Measurements from ENCODE around the gene ATP6V1C2.
"Not testable (repeated sequence)": the region's sequence is repeated elsewhere in the genome, so short reads cannot be mapped to it uniquely, and the experiment has no call there.

ATP6V1C2 gene

DNA sequence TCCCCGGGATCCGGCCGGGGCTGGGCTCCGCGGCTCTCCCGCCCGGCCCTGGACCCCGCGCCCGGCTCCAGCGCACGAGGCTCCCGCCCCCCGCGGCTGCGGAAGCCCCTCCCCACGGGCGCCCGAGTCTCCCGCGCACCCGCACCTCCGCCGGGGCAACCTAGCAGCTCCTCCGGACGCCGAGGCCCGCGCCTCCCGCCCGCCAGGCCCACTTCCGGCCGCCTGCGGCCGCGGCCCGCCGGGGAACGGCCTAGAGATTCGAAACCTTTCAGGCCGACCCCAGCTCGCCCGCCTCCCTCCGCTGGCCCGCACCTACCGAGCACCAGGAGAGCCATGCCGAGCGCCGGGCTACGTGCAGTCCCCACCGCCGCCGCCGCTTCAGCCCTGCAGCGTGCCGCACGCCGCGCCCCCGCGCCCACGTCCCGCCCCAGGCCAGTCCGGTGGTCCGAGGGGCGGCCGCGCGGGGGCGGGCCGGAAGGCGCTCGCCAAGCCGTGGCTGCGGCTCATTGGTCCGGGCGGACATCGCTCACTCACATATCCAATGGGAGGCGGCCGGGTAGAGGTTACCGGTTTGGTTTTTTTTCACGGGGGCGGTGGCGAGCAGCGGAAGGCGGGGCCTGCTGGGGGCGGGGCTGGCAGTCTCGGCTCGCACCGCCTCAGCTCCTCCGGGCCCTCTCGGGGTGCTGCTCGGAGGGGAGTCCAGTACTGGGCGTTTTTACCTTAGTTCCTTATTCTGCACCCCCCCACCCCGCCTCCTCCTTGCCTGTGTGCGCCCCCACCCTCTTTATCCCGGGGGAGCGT, 91.1 kb downstream of the ATP6V1C2 start, which contains the start of gene PDIA6:
Gene PDIA6, minus strand, starts transcription at position 424 of the 801 bp plus-strand sequence. Its CDS starts 89 bp downstream, at position 335.
- Histone ChIP-seq H3K9me2 (replicated peaks; ENCODE audit: insufficient read depth, low read length) (no peaks in the 10 kb centered on the region), H3K9ac (ENCODE audit: low read length) (peak within 1 kb of the TSS; percentile 90), H2AFZ (ENCODE audit: low read length) (peak within 1 kb of the TSS; percentile 94), H3K79me2 (ENCODE audit: low read length) (peaks cover 47% of the 10 kb centered on the region), H3K4me3 (ENCODE audit: low read length) (peak within 1 kb of the TSS; percentile 80), H3K36me3 (replicated peaks; ENCODE audit: insufficient read depth, low read length) (no peaks in the 10 kb centered on the region; the same call in 1 of the 2 replicates), H3K27ac (ENCODE audit: low read length) (peak within 1 kb of the TSS; percentile 77), H3K9me3 (replicated peaks; ENCODE audit: insufficient read depth, low read length) (no peaks in the 10 kb centered on the region), H3K4me1 (ENCODE audit: low read length) (peaks cover 23% of the 10 kb centered on the region), H3K27me3 (replicated peaks; ENCODE audit: insufficient read depth, low read length) (0 out of 2 replicates have a peak, but pooled peaks cover 3% of the 10 kb centered on the region), H3K4me2 (ENCODE audit: low read depth, low read length) (peak within 1 kb of the TSS; percentile 93), H3F3A (ENCODE audit: insufficient read depth, low read length) (peaks cover 23% of the 10 kb centered on the region), H4K20me1 (ENCODE audit: insufficient read depth, low read length) (peaks cover 32% of the 10 kb centered on the region)
- TF ChIP-seq EZH2phosphoT487 (IDR thresholded peaks at IDR 0.05; ENCODE audit: low read length) (no peak), EZH2 (optimal IDR thresholded peaks at IDR 0.05; ENCODE audit: low read depth, low read length) (no peak)
- TF ChIP-seq, protein P1, sequence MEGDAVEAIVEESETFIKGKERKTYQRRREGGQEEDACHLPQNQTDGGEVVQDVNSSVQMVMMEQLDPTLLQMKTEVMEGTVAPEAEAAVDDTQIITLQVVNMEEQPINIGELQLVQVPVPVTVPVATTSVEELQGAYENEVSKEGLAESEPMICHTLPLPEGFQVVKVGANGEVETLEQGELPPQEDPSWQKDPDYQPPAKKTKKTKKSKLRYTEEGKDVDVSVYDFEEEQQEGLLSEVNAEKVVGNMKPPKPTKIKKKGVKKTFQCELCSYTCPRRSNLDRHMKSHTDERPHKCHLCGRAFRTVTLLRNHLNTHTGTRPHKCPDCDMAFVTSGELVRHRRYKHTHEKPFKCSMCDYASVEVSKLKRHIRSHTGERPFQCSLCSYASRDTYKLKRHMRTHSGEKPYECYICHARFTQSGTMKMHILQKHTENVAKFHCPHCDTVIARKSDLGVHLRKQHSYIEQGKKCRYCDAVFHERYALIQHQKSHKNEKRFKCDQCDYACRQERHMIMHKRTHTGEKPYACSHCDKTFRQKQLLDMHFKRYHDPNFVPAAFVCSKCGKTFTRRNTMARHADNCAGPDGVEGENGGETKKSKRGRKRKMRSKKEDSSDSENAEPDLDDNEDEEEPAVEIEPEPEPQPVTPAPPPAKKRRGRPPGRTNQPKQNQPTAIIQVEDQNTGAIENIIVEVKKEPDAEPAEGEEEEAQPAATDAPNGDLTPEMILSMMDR (IDR thresholded peaks at IDR 0.05; ENCODE audit: low read length), result no peak
- DNase-seq, result peak; percentile 97

DNA sequence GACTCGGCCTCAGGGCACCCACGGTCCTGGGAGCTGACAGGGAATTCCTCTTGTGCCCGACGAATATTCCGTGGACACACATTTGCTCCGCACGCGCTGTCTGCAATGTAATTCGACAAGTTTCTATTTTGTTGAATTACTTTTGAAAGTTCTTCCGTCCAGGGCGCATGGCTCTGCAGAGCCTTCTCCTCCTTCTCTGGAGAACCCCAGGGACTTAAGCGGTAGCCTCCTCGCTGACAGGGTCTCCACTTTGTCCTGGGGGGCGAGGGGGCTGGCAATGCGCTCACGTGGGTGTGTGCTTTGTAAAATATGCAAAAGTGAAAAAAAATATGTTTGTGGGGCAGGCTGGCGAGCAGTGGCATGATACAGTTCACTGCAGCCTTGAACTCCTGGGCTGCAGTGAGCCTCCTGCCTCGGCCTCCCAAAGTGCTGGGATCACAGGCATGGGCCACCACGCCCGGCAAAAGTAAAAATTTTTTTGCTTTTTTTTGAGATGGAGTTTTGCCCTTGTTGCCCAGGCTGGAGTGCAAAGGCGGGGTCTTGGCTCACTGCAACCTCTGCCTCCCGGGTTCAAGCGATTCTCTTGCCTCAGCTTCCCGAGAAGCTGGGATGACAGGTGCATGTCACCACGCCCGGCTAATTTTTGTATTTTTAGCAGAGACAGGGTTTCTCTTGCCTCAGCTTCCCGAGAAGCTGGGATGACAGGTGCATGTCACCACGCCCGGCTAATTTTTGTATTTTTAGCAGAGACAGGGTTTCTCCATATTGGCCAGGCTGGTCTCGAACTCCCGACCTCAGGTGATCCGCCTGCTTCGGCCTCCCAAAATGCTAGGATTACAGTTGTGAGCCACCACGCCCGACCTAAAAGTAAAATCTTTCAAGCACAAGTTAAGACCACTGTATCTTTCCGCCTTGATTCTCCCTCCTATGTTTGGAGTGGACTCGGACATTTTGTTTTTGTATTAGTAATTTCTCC, 92.0 kb downstream of the ATP6V1C2 start:
- H3K4me1 ChIP-seq (ENCODE audit: low read length), result peaks cover 23% of the 10 kb centered on the region
- peak overlapping the region; percentile 88 for H3K4me2 ChIP-seq (ENCODE audit: low read depth, low read length)
- H3K4me3 ChIP-seq (ENCODE audit: low read length), result peak overlapping the region; percentile 80
- not testable (repeated sequence) for H3K9me3 ChIP-seq (replicated peaks; ENCODE audit: insufficient read depth, low read length); H3K36me3 ChIP-seq (replicated peaks; ENCODE audit: insufficient read depth, low read length); H3K9me2 ChIP-seq (replicated peaks; ENCODE audit: insufficient read depth, low read length); H3K27ac ChIP-seq (ENCODE audit: low read length); H3K27me3 ChIP-seq (replicated peaks; ENCODE audit: insufficient read depth, low read length); DNase-seq
- H3K79me2 ChIP-seq (ENCODE audit: low read length), result peaks cover 38% of the 10 kb centered on the region
- peak overlapping the region; percentile 66; the same call in 1 of the 2 replicates for H3K9ac ChIP-seq (ENCODE audit: low read length)
- H4K20me1 ChIP-seq (ENCODE audit: insufficient read depth, low read length), result peaks cover 23% of the 10 kb centered on the region
- peak overlapping the region; percentile 94 for H2AFZ ChIP-seq (ENCODE audit: low read length)
- peaks cover 23% of the 10 kb centered on the region for H3F3A ChIP-seq (ENCODE audit: insufficient read depth, low read length)

DNA sequence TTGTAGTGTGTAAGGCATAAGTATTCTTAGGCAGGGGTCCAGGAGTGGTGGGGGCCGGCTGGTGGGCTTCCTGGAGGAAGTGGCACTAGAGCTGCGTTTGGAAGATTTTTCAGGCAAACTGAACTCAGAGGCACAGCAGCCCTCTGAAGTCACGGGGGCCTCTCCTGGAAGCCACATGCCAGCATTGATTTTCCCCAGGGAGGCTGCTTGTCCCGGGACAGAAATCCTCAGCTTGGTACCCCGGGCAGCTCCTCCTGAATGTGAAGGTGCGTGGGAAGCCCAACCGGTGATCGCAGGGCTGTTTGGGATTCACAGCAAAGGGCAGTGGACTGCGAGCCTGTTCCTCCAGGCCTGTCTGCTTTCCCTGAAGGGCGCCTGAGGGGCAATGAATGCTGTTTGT, 92.7 kb downstream of the ATP6V1C2 start:
- Histone ChIP-seq H3K9me3 (replicated peaks; ENCODE audit: insufficient read depth, low read length) (no peaks in the 10 kb centered on the region), H3K27ac (ENCODE audit: low read length) (no peak overlapping the region), H3K4me1 (ENCODE audit: low read length) (peaks cover 22% of the 10 kb centered on the region)

More for the DNA sequence above, 92.7 kb downstream of the ATP6V1C2 start:
- Histone ChIP-seq H3K36me3 (replicated peaks; ENCODE audit: insufficient read depth, low read length) (no peaks in the 10 kb centered on the region), H2AFZ (ENCODE audit: low read length) (no peak overlapping the region), H3K27me3 (replicated peaks; ENCODE audit: insufficient read depth, low read length) (0 out of 2 replicates have a peak, but pooled peaks cover 3% of the 10 kb centered on the region), H3K4me3 (ENCODE audit: low read length) (no peak overlapping the region), H3K9me2 (replicated peaks; ENCODE audit: insufficient read depth, low read length) (no peaks in the 10 kb centered on the region), H3K79me2 (ENCODE audit: low read length) (peaks cover 31% of the 10 kb centered on the region), H3F3A (ENCODE audit: insufficient read depth, low read length) (peaks cover 23% of the 10 kb centered on the region), H4K20me1 (ENCODE audit: insufficient read depth, low read length) (peaks cover 17% of the 10 kb centered on the region), H3K4me2 (ENCODE audit: low read depth, low read length) (no peak overlapping the region), H3K9ac (ENCODE audit: low read length) (no peak overlapping the region)
- DNase-seq, result no peak
- TF ChIP-seq EZH2phosphoT487 (IDR thresholded peaks at IDR 0.05; ENCODE audit: low read length), result no peak
- TF ChIP-seq EZH2 (optimal IDR thresholded peaks at IDR 0.05; ENCODE audit: low read depth, low read length), result no peak
- TF ChIP-seq, protein P1 (IDR thresholded peaks at IDR 0.05; ENCODE audit: low read length), result no peak

Measured in MM.1S (cell line).